Loucy (cell line): ENCODE measurements around the gene SLC22A23.
"Not testable (repeated sequence)": the region's sequence is repeated elsewhere in the genome, so short reads cannot be mapped to it uniquely, and the experiment has no call there.

ENCODE experiments used
- H2AFZ ChIP-seq: fragments of 200-600 bp; sonication (generic); 2 replicates; pipeline ENCODE4 v1.6.0; 2016; ENCODE audit warnings: antibody characterized with exemption, mild to moderate bottlenecking, low read length, moderate library complexity
- H3F3A ChIP-seq: fragments of 200-600 bp; 2 replicates; pipeline ENCODE4 v1.6.0; 2016; ENCODE audit warnings: antibody characterized with exemption, low read depth, mild to moderate bottlenecking
- H3K27me3 ChIP-seq: fragments of 200-600 bp; sonication (generic); 2 replicates; pipeline ENCODE4 v1.6.1; 2014; ENCODE audit warnings: low read length, mild to moderate bottlenecking; ENCODE audit not compliant: insufficient read depth, poor library complexity, severe bottlenecking
- H3K36me3 ChIP-seq: fragments of 200-600 bp; sonication (generic); 2 replicates; pipeline ENCODE4 v1.6.1; 2016; ENCODE audit warnings: low read length; ENCODE audit not compliant: insufficient read depth
- H3K4me1 ChIP-seq: fragments of 200-600 bp; sonication (generic); 2 replicates; pipeline ENCODE4 v1.5.1; 2014; ENCODE audit warnings: low read length, mild to moderate bottlenecking; ENCODE audit not compliant: insufficient read depth, poor library complexity, severe bottlenecking
- H3K4me2 ChIP-seq: fragments of 200-600 bp; sonication (generic); 2 replicates; pipeline ENCODE4 v1.6.0; 2014; ENCODE audit warnings: antibody characterized with exemption, low read length, low read depth, mild to moderate bottlenecking; ENCODE audit not compliant: poor library complexity, severe bottlenecking
- H3K4me3 ChIP-seq: fragments of 200-600 bp; sonication (generic); 2 replicates; pipeline ENCODE4 v1.5.1; 2014; ENCODE audit warnings: low read length, mild to moderate bottlenecking, mixed read lengths; ENCODE audit not compliant: poor library complexity, severe bottlenecking
- H3K79me2 ChIP-seq: fragments of 200-600 bp; sonication (generic); 2 replicates; pipeline ENCODE4 v1.6.1; 2014; ENCODE audit warnings: low read length; ENCODE audit not compliant: insufficient read depth
- H3K9ac ChIP-seq: fragments of 200-600 bp; sonication (generic); 2 replicates; pipeline ENCODE4 v1.6.0; 2014; ENCODE audit warnings: mild to moderate bottlenecking, low read depth, low read length, moderate library complexity; ENCODE audit not compliant: poor library complexity, severe bottlenecking
- H3K9me2 ChIP-seq: fragments of 200-600 bp; sonication (generic); replicated peaks from 2 replicates; pipeline ENCODE4 v1.6.1; 2016; ENCODE audit warnings: low read depth, low read length, mixed read lengths
- H3K9me3 ChIP-seq: fragments of 200-600 bp; sonication (generic); 2 replicates; pipeline ENCODE4 v1.6.1; 2014; ENCODE audit warnings: mild to moderate bottlenecking, antibody characterized with exemption, low read length, low read depth; ENCODE audit not compliant: insufficient read depth
- H4K20me1 ChIP-seq: fragments of 200-600 bp; sonication (generic); 2 replicates; pipeline ENCODE4 v1.6.0; 2014; ENCODE audit warnings: antibody characterized with exemption, low read length, mild to moderate bottlenecking; ENCODE audit not compliant: insufficient read depth, poor library complexity, severe bottlenecking
- EZH2phosphoT487 ChIP-seq: fragments of 200-600 bp; IDR thresholded peaks from 2 replicates; pipeline ENCODE4 v1.6.1; 2018; ENCODE audit warnings: antibody characterized with exemption, mild to moderate bottlenecking, moderate library complexity, borderline replicate concordance
- TF ChIP-seq, protein P1 (sequence below): fragments of 200-600 bp; sonication (generic); conservative IDR thresholded peaks from 2 replicates; pipeline ENCODE4 v1.5.1; 2014; ENCODE audit warnings: mild to moderate bottlenecking, antibody characterized with exemption, low read length

Gene SLC22A23

DNA sequence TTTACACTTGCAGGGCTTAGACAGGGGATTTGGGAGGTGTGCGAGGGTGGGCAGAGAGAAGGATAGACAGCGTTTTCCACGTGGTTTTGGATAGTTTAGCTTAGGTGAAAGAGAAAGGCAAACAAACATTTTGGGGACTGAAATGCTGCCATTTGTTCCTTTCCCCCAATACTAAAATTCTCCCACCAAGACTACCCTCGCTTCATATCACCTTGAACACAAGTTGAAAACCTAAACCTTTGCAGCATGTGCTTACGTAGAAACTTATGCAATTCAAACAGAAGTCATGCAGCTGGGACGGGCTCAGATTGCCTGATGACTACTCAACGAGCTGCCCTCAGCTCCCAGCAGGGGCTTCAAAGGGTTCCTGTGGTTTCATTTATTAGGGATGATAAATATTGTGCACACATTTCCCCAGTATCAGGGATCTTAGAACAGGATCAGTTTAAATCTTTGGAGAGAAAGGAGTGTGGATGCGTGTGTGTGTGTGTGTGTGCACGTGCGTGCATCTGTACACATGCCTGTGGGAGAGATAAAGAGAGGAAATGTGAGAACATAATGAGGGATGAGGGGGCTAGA is 77.3 kb downstream of the SLC22A23 start:
- no peaks in the 10 kb centered on the region for H3K9me2 ChIP-seq
- H3K9ac ChIP-seq, result no peak overlapping the region
- H2AFZ ChIP-seq, result no peak overlapping the region
- H4K20me1 ChIP-seq, result no peaks in the 10 kb centered on the region
- H3K36me3 ChIP-seq, result no peaks in the 10 kb centered on the region
- H3K4me1 ChIP-seq, result peaks cover 69% of the 10 kb centered on the region
- H3K4me2 ChIP-seq, result peak overlapping the region; percentile 87
- H3K4me3 ChIP-seq, result no peak overlapping the region
- H3K9me3 ChIP-seq, result no peaks in the 10 kb centered on the region
- H3K27me3 ChIP-seq, result no peaks in the 10 kb centered on the region
- TF ChIP-seq, protein P1, sequence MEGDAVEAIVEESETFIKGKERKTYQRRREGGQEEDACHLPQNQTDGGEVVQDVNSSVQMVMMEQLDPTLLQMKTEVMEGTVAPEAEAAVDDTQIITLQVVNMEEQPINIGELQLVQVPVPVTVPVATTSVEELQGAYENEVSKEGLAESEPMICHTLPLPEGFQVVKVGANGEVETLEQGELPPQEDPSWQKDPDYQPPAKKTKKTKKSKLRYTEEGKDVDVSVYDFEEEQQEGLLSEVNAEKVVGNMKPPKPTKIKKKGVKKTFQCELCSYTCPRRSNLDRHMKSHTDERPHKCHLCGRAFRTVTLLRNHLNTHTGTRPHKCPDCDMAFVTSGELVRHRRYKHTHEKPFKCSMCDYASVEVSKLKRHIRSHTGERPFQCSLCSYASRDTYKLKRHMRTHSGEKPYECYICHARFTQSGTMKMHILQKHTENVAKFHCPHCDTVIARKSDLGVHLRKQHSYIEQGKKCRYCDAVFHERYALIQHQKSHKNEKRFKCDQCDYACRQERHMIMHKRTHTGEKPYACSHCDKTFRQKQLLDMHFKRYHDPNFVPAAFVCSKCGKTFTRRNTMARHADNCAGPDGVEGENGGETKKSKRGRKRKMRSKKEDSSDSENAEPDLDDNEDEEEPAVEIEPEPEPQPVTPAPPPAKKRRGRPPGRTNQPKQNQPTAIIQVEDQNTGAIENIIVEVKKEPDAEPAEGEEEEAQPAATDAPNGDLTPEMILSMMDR, result no peak
- no peak for TF ChIP-seq EZH2phosphoT487
- H3K79me2 ChIP-seq, result no peaks in the 10 kb centered on the region
- no peaks in the 10 kb centered on the region for H3F3A ChIP-seq

DNA sequence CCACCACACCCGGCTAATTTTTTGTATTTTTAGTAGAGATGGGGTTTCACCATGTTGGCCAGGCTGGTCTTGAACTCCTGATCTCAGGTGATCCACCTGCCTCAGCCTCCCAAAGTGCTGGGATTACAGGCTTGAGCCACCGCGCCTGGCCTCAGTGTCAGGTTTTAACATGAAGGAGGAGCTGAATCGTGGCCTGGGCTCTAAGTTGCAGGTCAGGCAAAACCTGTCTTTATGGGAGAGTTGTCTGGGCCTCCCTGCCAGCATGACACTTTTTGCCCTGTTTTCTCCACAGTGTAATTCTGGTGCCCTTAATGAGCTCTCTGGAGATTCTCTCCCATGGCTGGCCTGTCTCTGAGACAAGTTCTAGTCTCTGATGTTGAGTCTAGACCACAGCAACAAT is 78.0 kb downstream of the SLC22A23 start:
- H3K36me3 ChIP-seq, H3K9me2 ChIP-seq, H3F3A ChIP-seq, H3K9me3 ChIP-seq, H3K79me2 ChIP-seq, H2AFZ ChIP-seq, H3K9ac ChIP-seq, H4K20me1 ChIP-seq, H3K27me3 ChIP-seq: not testable (repeated sequence)
- Histone ChIP-seq H3K4me2 (peak overlapping the region; percentile 87), H3K4me3 (peak overlapping the region; percentile 10), H3K4me1 (peaks cover 69% of the 10 kb centered on the region)

DNA sequence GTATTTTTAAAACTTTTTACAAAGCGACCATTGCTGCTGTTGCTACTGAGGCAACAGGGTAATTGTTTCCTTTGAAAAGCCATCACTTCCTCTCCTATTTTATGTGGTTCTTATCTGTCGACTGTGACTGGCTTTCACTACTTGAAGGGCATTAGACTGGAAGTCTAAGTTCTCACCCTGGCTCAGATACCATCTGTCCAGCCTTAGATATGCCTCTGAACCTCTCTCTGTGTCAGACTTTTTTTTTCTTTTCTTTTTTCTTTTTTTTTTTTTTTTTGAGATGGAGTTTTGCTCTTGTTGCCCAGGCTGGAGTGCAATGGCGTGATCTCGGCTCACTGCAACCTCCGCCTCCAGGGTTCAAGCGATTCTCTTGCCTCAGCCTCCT is 78.5 kb downstream of the SLC22A23 start:
- H3K9ac ChIP-seq, result peak overlapping the region; percentile 34
- peaks cover 69% of the 10 kb centered on the region for H3K4me1 ChIP-seq
- not testable (repeated sequence) for H2AFZ ChIP-seq, H4K20me1 ChIP-seq, H3K27me3 ChIP-seq, H3K9me2 ChIP-seq, H3K36me3 ChIP-seq, H3F3A ChIP-seq, H3K79me2 ChIP-seq, H3K9me3 ChIP-seq
- peak overlapping the region; percentile 87 for H3K4me2 ChIP-seq
- peak overlapping the region; percentile 68 for H3K4me3 ChIP-seq

DNA sequence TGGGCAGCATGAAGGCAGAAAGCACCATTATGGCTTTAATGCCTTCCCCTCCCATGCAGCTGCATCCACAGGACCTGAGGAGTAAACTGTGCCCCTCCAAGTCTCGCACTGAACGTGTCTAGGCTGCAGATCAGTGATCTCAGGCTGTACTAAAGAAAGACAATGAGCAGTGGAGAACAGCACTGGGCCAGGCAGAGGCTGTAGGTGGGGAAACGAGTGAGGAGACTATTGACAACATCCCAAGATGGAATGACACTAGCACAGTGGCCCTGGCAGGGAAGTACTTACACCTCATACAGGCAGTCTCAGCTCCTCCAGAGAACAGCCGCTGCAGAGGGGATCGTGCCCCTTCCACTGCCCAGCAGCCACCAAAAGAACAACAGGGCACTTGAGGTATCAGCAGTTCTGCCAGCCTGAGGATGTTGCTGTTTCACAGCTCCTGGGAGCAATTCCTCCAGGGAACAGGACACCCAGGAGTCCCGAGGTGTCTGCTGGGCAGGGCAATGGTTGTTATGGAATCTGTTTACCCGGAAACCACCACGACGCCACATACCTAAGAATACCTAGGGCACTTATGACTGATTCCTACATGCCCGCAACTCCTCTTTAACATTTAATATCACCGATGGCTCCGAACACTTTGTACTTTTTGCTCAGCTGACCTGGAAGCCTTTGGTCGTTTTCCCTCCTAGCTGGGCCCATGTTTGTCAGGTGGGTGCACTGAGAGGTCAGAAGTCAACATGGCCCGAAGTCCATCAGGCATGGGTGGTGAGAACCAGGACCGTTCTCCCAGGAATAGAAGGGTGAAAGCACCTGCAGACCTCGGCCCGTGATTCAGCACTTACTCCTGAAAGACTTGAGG is 79.1 kb downstream of the SLC22A23 start:
- H3K27me3 ChIP-seq, result no peaks in the 10 kb centered on the region
- peak overlapping the region; percentile 87 for H3K4me2 ChIP-seq
- H3K36me3 ChIP-seq, result no peaks in the 10 kb centered on the region
- H3K4me3 ChIP-seq, result peak overlapping the region; percentile 68
- TF ChIP-seq, protein P1, result no peak
- no peak for TF ChIP-seq EZH2phosphoT487
- no peaks in the 10 kb centered on the region for H3K9me3 ChIP-seq
- H3F3A ChIP-seq, result no peaks in the 10 kb centered on the region
- no peaks in the 10 kb centered on the region for H3K9me2 ChIP-seq
- H3K4me1 ChIP-seq, result peaks cover 75% of the 10 kb centered on the region
- H4K20me1 ChIP-seq, result no peaks in the 10 kb centered on the region
- no peaks in the 10 kb centered on the region for H3K79me2 ChIP-seq
- H2AFZ ChIP-seq, result no peak overlapping the region
- peak overlapping the region; percentile 34 for H3K9ac ChIP-seq
